ENCODE data around the gene CCNK.
A peak's percentile ranks its signal among the peaks of the same experiment; 100 is the strongest.

GRCh38 chr14:99524804-99525698, 43.8 kb downstream of the CCNK start:
- peak in 10 of 12 donors; percentile 8 to 51 (median 27) for TF ChIP-seq CTCF (IDR thresholded peaks at IDR 0.05)
- no peak for TF ChIP-seq POLR2A (IDR thresholded peaks at IDR 0.05)
